LNCAP (cell line): ENCODE results near the gene SDR9C7.

Experiments
- TF ChIP-seq, protein P1 (sequence below): fragments of 450-650 bp; IDR thresholded peaks from 2 replicates; pipeline ENCODE4 v1.5.1; 2017; ENCODE audit warnings: mild to moderate bottlenecking

SDR9C7 gene

GRCh38 chr12:56916996-56917333 is 17.2 kb downstream of the SDR9C7 start:
- TF ChIP-seq, protein P1, sequence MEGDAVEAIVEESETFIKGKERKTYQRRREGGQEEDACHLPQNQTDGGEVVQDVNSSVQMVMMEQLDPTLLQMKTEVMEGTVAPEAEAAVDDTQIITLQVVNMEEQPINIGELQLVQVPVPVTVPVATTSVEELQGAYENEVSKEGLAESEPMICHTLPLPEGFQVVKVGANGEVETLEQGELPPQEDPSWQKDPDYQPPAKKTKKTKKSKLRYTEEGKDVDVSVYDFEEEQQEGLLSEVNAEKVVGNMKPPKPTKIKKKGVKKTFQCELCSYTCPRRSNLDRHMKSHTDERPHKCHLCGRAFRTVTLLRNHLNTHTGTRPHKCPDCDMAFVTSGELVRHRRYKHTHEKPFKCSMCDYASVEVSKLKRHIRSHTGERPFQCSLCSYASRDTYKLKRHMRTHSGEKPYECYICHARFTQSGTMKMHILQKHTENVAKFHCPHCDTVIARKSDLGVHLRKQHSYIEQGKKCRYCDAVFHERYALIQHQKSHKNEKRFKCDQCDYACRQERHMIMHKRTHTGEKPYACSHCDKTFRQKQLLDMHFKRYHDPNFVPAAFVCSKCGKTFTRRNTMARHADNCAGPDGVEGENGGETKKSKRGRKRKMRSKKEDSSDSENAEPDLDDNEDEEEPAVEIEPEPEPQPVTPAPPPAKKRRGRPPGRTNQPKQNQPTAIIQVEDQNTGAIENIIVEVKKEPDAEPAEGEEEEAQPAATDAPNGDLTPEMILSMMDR, result no peak

GRCh38 chr12:56916296-56916995 is 17.8 kb downstream of the SDR9C7 start:
- TF ChIP-seq, protein P1, result no peak

- TF ChIP-seq, protein P1, result no peak
Observed at GRCh38 chr12:56914724-56915123, 19.5 kb downstream of the SDR9C7 start.

DNA sequence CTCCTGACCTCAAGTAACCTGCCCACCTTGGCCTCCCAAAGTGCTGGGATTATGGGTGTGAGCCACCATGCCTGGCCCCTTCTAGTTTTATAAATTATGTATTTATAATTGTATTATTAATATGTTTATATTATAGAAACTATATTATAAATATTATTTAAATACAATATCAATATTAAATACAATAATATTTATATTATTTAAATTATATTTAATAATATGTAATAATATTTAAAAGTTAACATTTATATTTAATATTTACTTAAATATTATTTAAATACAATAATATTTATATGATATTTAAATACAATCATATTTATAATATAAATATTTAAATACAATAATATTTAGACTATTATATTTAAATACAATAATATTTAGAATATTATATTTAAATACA is 20.0 kb downstream of the SDR9C7 start:
- TF ChIP-seq, protein P1, result no peak

DNA sequence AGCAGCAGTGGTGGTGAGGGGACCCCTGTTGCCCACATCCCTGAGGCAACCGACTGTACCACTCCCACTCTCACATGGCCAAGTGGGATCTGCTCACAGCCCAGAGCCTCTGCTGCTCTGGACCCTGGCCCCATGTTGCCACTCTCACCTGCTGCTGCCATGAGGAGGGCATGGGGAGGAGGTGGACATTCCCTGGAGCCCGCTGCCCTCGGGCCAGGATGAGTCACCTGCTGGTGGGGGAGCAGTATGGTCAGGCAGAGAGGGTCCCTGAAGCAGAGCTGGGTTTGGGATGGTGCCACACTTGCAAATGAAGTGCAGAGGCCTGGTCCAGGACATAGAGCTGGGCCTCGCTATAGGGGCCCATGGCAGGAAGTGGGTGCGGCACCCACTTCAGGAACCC is 26.1 kb downstream of the SDR9C7 start:
- TF ChIP-seq, protein P1, result no peak

- TF ChIP-seq, protein P1, result no peak
Observed at GRCh38 chr12:56905852-56906251, 28.4 kb downstream of the SDR9C7 start.

DNA sequence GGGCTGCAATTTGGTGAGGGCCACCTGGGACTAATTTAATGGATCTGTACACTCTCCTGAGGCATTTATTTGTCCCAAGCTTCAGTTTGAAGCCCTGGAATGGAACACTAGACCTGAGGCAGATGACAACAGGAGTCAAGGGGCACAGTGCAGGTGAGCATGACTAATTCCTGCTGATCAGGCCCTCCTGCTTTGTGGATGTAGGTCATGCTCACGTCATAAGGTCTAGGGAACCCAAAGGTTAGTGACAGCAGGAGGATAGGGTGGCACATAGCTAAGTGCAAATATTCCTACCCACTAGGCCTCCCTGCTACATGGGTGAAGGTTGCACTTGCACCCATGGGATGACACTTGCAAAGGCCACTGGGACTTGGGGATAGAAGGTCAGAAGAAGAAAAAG is 30.8 kb downstream of the SDR9C7 start:
- TF ChIP-seq, protein P1, result no peak

DNA sequence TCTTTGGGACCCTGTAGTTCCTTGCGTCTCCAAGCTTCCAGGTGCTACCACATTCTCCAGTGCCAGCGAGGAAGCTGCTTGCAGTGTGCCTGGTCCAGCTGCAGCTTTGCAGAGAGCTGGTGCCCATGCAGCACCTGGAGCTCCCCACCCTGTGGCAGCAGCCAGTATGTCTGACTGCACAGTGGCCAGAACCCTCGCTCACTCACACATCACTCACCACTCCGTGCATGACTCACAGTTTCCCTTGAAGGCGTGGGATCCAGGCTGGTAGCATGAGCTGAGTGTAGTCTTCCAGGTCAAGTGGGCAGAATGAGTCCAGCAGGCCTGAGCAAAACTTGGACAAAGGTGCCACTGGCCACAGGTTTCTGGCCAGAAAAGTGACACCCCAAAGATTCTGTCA is 33.6 kb downstream of the SDR9C7 start:
- TF ChIP-seq, protein P1, result no peak
